Ecto neural progenitor cell (in vitro differentiated cells): Measurements from ENCODE around the gene P4HB.
"Not testable (repeated sequence)": the region's sequence is repeated elsewhere in the genome, so short reads cannot be mapped to it uniquely, and the experiment has no call there.

Experiments used
- DNase-seq: peaks from one replicate; pipeline ENCODE4 v3.0.0-alpha.2; 2018; ENCODE audit warnings: low spot score

P4HB gene

GRCh38 chr17:81845881-81846742, 14.2 kb downstream of the P4HB start:
- no peak for DNase-seq

- DNase-seq, result no peak
These were observed 15.0 kb downstream of the P4HB start for GRCh38 chr17:81845361-81845760.

DNA sequence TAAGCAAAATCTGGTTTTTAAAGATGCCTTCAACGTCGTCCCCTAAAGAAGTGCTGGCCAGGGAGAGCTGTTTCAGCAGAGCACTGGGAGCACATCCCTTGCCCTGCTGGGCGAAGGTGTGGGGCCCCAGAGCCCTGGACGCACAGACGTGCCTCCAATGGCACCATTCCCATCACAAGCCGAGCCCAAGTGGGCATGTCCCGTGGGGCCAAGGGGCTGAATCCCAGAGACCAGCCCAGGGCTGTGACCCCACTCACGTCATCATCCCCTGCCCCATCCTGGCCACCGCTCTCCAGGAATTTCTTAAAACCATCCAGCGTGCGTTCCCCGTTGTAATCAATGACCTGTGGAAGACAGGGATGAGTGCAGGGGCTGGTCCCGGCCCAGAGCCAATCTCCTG, 15.4 kb downstream of the P4HB start:
- DNase-seq, result no peak

- DNase-seq, result no peak
These were observed 15.9 kb downstream of the P4HB start for GRCh38 chr17:81844327-81844851.

DNA sequence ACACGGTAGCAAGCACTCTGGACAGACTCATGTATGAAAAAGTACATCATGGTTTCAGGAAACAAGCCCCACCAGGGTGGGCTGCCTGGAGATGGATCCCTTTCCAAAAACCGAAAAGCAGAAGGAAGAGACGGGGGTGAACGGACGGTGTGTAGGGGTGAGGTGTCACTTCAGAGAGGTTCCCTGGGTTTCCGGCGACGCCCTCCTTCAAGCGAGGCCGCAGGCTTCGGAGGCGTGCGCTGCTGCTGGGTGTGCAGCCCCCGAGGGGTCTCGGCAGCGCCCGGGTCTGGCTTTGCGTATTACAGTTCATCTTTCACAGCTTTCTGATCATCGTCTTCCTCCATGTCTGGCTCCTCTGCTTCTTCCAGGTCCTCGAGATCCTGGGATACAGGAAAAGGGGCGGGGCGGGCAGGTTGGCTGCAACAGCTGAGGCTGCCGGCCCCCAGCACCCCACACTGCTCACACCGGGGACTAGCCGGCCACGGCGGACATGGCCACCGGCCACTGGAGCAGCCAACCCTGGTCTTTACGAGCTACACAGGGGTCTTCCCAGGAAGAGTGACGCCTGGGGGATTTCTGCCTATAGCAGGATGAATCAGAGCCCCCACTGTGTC, 16.5 kb downstream of the P4HB start:
- DNase-seq, result no peak

DNA sequence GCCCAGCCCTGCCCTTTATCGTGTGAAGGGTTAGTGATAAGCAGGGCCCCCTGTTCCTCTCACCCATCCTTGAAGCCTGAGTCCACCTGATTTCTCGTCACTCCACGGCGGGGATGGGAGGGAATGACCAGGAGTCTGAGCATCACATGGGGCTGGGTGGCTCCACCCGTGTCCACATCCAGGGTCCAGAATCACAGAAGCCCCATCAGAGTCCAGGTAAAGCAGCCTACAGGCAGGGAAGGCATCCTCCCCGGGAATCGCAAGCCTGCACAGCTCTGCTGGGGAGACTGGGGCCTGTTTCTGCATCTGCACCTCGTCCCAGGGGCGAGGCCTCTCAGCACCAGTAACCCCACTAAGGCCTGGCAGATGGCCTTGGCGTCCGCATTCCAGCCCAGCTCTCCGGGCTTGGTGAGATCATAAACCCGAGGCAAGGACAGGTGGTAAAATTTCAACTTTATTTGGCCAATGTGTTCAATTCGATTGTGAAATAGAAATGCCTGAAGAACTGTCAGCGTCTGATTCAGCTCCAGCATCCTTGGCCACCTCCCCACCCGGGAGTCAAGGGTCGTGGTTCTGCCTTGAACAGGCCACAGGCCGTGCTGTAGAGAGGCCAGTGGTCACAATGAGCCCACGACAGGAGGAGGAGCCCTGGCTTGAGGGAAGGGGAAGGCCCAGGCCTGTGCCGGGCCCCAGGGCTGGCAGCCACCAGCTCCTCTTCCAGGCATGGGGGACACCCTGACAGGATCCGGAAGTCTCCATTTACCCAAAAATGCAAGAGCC, 17.4 kb downstream of the P4HB start:
- DNase-seq, result no peak

GRCh38 chr17:81842378-81842724, 18.0 kb downstream of the P4HB start:
- no peak for DNase-seq

GRCh38 chr17:81841866-81842265, 18.5 kb downstream of the P4HB start:
- DNase-seq, result no peak

- DNase-seq, result no peak
These were observed 19.2 kb downstream of the P4HB start for GRCh38 chr17:81840826-81841778.

DNA sequence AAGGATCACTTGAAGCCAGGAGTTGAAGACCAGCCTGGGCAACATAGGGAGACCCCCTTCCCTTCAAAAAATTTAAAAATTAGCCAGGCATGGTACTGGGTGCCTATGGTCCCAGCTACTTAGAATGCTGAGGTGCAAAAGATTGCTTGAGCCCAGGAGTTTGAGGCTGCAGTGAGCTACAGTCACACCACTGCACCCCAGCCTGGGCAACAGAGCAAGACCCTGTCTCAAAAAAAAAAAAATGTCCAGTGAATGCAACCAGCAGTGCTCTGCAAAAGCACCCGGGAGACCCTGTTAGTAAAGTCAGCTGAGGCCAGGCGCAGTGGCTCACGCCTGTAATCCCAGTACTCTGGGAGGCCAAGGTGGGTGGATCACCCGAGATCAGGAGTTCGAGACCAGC, 20.3 kb downstream of the P4HB start:
- DNase-seq, result not testable (repeated sequence)

GRCh38 chr17:81839301-81839700, 21.0 kb downstream of the P4HB start:
- DNase-seq, result no peak

DNA sequence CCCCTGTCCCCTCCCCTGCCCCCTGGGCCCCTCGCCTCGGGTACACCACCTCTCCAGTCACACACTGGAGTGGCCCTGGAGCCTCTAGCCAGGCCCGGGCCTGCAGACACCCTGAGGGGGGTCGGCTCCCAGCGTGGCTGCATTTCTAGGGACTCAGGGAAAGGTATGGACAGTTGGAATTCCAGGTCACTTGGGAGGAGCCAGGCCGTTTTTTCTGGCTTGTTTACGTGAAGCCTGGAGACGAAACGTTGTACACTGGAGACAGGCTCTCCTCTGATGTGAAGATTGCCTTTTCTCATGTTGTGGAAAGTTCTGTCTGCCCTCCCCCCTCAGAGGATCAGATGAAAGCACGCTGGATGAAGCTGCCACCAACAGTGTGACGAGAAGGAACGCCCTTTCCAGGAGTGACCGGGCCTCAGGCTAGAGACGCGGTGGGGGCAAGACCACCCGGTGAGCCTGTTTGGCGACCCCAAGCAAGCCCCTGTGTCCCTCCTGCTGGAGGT, 21.5 kb downstream of the P4HB start:
- DNase-seq, result no peak

GRCh38 chr17:81837641-81838040, 22.7 kb downstream of the P4HB start:
- no peak for DNase-seq

- no peak for DNase-seq
These were observed 25.5 kb downstream of the P4HB start, which contains the start of gene PPP1R27 for GRCh38 chr17:81834831-81835267. Gene PPP1R27 (minus strand): TSS chr17:81835050. CDS start chr17:81834953, 97 bp downstream.

DNA sequence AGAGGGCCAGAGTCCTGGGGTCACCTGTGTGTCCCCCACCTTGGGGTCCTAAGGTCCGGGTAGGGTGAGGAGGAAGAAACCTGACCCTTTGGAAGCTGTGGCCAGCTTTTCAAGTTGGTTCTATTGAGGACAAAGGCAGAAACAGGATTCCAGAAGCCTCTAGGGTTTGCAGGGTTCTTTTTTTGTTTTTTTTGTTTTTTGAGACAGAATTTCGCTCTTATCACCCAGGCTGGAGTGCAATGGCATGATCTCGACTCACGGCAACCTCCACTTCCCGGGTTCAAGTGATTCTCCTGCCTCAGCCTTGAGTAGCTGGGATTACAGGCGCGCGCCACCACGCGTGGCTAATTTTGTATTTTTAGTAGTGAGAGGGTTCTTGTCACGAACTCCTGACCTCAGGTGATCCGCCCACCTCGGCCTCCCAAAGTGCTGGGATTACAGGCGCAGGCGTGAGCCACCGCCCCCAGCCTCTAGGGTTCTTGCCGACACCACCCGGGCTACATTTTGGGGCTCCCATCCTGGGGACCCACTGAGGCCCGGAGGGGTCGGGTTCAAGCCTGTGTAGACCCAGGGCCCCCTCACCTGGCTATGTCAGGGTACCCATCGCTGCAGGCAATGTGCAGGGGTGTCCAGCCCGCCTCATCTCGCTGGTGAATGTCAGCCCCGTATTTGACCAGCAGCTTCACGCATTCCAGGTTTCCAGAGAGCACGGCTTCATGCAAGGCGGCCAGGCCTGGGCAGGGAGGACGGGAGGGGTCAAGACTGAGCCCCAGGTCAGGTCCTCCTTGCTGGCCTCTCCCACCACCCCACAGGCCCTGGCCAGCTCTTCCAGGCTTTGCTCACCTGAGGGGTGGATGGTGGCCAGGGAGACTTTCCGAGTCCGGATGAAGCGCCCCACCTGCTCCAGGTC, 26.2 kb downstream of the P4HB start:
- DNase-seq, result no peak

DNA sequence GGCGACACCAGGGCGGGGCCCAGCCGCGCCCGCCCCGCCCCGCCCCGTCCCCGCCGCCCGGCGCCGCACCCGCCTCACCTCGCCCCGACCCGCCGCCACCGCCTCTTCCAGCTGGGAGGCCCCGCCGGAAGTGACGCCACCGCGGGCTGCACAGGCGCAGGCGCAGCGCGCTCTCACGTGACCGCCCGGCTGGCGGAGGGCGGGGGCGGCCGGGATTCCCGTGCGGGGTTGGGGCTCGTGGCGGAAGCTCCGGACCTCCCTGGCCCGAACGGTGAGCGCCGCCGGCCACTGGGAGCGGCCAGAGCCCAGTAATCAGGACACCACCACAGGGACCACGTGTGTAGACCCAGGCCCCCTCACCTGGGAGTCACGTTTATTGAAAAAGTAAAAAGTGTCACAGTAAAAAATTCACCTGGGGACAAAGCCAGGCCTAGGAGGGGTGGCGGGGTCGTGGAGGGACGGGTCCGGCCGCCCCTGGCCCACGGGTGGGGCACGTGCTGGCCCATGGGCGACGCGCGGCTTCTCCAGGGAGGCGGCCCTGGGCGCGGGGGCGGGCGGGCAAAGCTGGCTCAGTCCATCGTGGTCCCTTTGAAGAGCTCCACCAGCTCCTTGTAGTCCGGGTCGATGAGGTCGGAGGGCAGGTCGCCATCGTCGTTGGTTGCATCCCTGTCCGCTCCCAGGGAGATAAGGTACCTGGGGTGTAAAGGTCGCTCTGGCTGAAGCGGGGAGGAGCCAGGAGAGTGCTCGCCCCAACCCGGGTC, 27.0 kb downstream of the P4HB start, which contains the start of gene MCRIP1:
MCRIP1 (minus strand) TSS at position 132 of the 761 bp plus-strand sequence. CDS start 8,785 bp downstream, outside the sequence.
- peak; percentile 100 for DNase-seq

DNA sequence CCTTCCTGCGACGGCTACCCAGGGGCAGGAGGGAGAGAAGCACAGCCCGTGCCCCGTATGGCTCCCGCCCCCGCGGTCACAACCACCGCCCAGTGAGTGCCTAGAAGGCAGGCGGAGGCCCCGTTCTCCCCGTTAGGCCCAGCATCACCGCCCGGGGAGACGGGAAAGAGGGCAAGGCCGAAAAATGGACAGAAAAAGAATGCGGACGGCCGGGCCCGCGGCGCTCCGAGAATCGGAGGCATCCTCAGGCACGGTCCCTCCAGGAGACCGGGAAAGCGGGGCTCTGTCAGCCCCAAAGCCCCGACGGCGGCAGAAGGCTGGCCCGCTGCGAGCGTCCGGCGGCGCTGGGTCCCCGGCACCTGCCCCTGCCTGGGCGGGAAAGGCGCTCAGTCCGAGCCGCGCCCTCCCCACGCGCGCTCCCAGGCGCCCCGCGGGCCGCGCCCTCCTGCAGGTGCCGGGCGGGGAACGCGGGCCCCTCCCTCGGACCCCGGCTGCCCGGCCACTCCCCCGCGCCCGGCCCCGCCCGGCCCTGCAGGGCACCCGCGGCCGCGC, 27.7 kb downstream of the P4HB start:
- peak; percentile 83 for DNase-seq

DNA sequence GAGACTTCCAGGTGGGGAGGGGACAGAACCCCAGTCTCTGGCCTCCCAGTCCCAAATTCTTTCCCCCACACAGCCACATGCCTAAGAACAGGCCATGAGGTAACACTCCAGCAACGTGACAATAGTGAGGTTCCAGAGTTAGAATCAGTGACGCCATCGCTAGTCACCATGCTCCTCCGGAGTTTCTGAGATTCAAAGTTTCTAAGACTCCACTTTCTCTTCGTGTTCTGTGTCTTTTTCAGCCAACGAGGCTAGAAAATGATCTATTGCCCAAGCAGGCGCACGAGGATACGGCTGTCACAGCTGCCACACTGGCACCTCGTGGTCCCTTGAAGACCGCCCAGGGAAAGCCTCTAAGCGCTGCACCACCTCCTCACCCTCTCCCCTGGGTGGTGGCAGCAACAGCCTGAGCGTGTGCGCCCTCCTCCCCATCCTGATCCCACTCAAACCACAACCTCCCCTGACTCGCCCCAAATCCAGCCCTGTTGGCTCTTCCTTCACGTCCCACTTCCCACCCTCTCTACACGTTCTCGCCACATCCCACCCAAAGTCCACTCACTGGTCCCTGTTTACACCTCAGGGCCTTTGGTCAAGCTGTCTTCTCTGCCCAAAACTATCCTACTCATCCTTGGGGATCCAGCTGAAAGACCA, 28.3 kb downstream of the P4HB start:
- no peak for DNase-seq
